Endothelial cell (in vitro differentiated cells): ENCODE measurements around the gene VSX2. TPM values are rescaled to one million over a fixed set of nuclear protein-coding genes. Genes with fewer than 3 reads are reported as not detected.

ENCODE experiments used
- DNase-seq: peaks from one replicate; pipeline ENCODE4 v3.0.0; 2021; ENCODE audit warnings: low spot score
- H3K27ac Mint-ChIP-seq: one replicate; pipeline ENCODE4 v1.8.0; 2021; ENCODE audit warnings: mixed read lengths, inconsistent platforms; ENCODE audit not compliant: unreplicated experiment
- H3K27me3 Mint-ChIP-seq: one replicate; pipeline ENCODE4 v1.8.0; 2021; ENCODE audit warnings: mild to moderate bottlenecking, moderate library complexity, mixed read lengths, inconsistent platforms; ENCODE audit not compliant: unreplicated experiment
- H3K36me3 Mint-ChIP-seq: one replicate; pipeline ENCODE4 v1.8.0; 2021; ENCODE audit warnings: mild to moderate bottlenecking, low read depth, mixed read lengths, inconsistent platforms; ENCODE audit not compliant: unreplicated experiment
- H3K4me1 Mint-ChIP-seq: one replicate; pipeline ENCODE4 v1.8.0; 2021; ENCODE audit warnings: mild to moderate bottlenecking, mixed read lengths, inconsistent platforms; ENCODE audit not compliant: unreplicated experiment
- H3K4me3 Mint-ChIP-seq: one replicate; pipeline ENCODE4 v1.8.0; 2021; ENCODE audit warnings: mild to moderate bottlenecking, mixed read lengths, inconsistent platforms; ENCODE audit not compliant: unreplicated experiment
- H3K9me3 Mint-ChIP-seq: one replicate; pipeline ENCODE4 v1.8.0; 2021; ENCODE audit warnings: mixed read lengths, inconsistent platforms; ENCODE audit not compliant: unreplicated experiment
- CTCF ChIP-seq: fragments of 200-600 bp; sonication (generic); IDR thresholded peaks from one replicate; pipeline ENCODE4 v1.5.0; 2021; ENCODE audit warnings: antibody characterized with exemption; ENCODE audit not compliant: unreplicated experiment
- long read RNA-seq: library from polyadenylated mRNA; unstranded; transcript quantifications from one replicate; pipeline ENCODE4 v2.0.0, GENCODE V29; 2020; ENCODE audit not compliant: unreplicated experiment
- total RNA-seq: library from RNA; stranded (reverse); fragmentation: NEBNext Ultra II Directional; extraction: Animal tissue kit (Norgen Biotek cat#: 25700); gene quantifications from one replicate; pipeline ENCODE4 v1.2.1, GENCODE V29; 2021; ENCODE audit not compliant: unreplicated experiment

Gene VSX2
- total RNA-seq, result not detected
- long read RNA-seq, result 0 reads

DNA sequence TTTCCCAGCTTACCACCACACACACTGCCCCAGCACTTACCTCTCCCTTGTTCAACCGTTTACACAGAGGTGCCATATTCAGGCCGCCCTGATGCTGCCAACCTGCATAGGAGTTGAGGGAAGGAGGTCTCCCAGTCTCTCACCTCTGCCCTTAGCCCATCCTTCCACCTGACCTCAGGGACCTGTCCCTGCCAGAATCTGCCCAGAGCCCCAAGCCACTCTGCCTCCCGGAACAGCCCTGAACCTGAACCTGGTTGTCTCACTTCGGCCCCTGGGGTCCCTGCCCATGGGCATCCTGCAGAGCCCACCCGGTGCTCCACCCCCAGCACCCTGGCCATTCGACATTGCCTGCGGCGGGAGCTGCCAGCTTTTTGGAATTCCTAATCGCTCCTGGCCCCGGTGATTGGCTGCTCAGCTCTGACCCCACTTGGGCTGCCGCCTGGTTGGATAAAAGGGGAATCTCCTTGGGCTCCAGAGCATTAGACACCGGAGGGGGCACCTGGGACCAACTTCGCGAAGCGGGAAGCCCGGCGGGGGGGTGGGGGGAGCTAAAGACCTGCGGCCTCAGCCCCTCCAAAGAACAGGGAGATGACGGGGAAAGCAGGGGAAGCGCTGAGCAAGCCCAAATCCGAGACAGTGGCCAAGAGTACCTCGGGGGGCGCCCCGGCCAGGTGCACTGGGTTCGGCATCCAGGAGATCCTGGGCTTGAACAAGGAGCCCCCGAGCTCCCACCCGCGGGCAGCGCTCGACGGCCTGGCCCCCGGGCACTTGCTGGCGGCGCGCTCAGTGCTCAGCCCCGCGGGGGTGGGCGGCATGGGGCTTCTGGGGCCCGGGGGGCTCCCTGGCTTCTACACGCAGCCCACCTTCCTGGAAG lies at the start of gene VSX2:
TSS of gene VSX2 (plus strand) at position 476 of the 874 bp plus-strand sequence. CDS start at position 589, 113 bp downstream.
- no peaks in the 10 kb centered on the region for H3K9me3 Mint-ChIP-seq
- peaks cover 4% of the 10 kb centered on the region for H3K36me3 Mint-ChIP-seq
- H3K4me3 Mint-ChIP-seq, result no peak within 1 kb of the TSS
- DNase-seq, result no peak
- H3K27me3 Mint-ChIP-seq, result peaks cover 41% of the 10 kb centered on the region
- H3K27ac Mint-ChIP-seq, result peak within 1 kb of the TSS; percentile 13
- H3K4me1 Mint-ChIP-seq, result peaks cover 14% of the 10 kb centered on the region
- TF ChIP-seq CTCF, result no peak

DNA sequence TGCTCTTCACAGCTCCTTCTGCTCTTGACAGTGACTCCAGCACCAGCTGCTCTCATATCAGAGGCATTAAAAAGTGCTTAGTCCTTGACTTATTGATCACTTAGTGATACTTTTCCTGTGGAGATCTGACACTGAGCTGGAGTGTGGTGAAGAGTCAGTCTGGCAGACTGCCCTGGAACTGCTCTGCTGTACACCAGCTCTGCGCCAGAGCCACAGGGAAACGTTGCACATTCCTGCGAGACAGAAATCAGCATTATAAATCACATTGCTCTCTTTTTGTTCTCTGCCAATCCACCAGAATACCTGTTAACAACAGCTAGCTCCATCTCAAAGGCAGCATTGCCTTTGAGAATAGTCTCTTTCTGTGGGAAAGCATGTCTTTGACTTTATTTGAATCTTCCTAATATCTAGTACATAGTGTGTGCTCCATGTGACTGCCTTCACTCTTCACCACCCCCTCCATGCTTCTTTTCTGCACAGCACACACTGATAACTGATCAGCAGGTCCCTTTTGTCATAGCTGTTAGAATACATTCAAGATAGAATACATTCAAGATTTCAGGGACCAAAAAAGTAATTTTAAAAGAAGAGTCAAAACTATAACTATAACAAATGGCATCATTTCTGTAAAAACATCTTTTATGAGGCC lies 48.2 kb upstream of the VSX2 start:
- H3K4me3 Mint-ChIP-seq, result no peak overlapping the region
- no peak for TF ChIP-seq CTCF
- no peak overlapping the region for H3K27ac Mint-ChIP-seq
- no peaks in the 10 kb centered on the region for H3K9me3 Mint-ChIP-seq
- DNase-seq, result no peak
- H3K36me3 Mint-ChIP-seq, result no peaks in the 10 kb centered on the region
- H3K27me3 Mint-ChIP-seq, result no peaks in the 10 kb centered on the region
- H3K4me1 Mint-ChIP-seq, result no peaks in the 10 kb centered on the region

- H3K4me3 Mint-ChIP-seq, result no peak overlapping the region
- H3K4me1 Mint-ChIP-seq, result peaks cover 10% of the 10 kb centered on the region
- no peaks in the 10 kb centered on the region for H3K36me3 Mint-ChIP-seq
- no peak for TF ChIP-seq CTCF
- DNase-seq, result no peak
- H3K27ac Mint-ChIP-seq, result no peak overlapping the region
- no peaks in the 10 kb centered on the region for H3K27me3 Mint-ChIP-seq
- no peaks in the 10 kb centered on the region for H3K9me3 Mint-ChIP-seq
These were observed 44.6 kb upstream of the VSX2 start for GRCh38 chr14:74194506-74195274.

GRCh38 chr14:74195623-74196022 lies 43.6 kb upstream of the VSX2 start:
- Mint-ChIP-seq H3K4me1 (peaks cover 10% of the 10 kb centered on the region), H3K9me3 (no peaks in the 10 kb centered on the region), H3K4me3 (no peak overlapping the region)

More at GRCh38 chr14:74195623-74196022, 43.6 kb upstream of the VSX2 start:
- TF ChIP-seq CTCF, result no peak
- H3K27ac Mint-ChIP-seq, result no peak overlapping the region
- no peak for DNase-seq
- no peaks in the 10 kb centered on the region for H3K36me3 Mint-ChIP-seq
- H3K27me3 Mint-ChIP-seq, result no peaks in the 10 kb centered on the region
